ENCODE results near the gene MIB2.
"Not testable (repeated sequence)": the region's sequence is repeated elsewhere in the genome, so short reads cannot be mapped to it uniquely, and the experiment has no call there.

- TF ChIP-seq CTCF (IDR thresholded peaks at IDR 0.05; ENCODE audit: borderline replicate concordance, extremely low read depth, low read length, poor library complexity, severe bottlenecking); EZH2 (IDR thresholded peaks at IDR 0.05; ENCODE audit: borderline replicate concordance, low read depth, low read length, severe bottlenecking): not testable (repeated sequence)
These were observed 47.1 kb downstream of the MIB2 start for GRCh38 chr1:1662392-1662791.

Measured in DND-41 (cell line).